GM18520 (cell line): ENCODE measurements around the gene CHCHD3.

Source experiments
- ATAC-seq: cut with Tn5 transposase; IDR thresholded peaks from one replicate; pipeline ENCODE4 v1.9.1; 2021; ENCODE audit not compliant: unreplicated experiment

CHCHD3 gene

DNA sequence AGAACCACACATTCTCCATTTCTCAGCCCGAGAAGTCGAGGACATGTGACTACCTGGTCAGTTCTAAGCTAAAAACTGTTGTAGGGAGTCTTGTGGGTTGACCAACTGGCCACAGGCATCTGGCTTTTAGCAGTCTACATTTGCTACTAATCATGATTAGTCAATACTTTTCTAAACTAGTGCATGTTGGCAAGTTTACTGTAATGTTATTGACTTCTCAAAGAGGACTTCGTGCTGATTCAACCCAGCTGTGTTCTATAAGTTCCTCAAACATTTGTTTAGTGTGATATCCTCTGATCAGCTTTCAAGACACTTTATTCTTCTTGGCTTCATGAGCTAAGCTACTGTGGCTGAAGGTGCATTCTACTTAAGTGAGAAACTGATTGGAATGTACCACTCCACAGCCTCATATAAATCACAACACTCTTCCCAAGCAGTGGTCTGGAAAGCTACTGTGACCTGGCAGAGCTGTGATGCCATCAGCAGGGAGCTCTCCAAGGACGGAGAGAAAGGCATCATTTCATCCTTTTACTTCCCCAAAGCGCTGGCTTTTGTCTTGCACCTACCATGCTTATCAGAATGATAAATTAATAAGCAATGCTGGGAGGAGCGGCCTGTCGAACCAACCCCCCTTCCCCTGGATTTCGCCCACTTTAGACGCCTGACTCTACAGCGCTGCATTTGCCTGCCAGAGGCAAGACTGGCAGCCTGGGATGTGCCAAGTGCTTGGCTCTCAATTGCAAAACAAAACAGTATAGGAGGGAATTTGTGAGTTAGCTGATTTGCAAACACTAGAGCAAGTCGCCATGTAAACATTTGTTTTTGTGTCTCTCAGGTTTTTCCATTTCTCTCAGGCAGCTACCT lies 298.9 kb downstream of the CHCHD3 start:
- ATAC-seq: no peak

DNA sequence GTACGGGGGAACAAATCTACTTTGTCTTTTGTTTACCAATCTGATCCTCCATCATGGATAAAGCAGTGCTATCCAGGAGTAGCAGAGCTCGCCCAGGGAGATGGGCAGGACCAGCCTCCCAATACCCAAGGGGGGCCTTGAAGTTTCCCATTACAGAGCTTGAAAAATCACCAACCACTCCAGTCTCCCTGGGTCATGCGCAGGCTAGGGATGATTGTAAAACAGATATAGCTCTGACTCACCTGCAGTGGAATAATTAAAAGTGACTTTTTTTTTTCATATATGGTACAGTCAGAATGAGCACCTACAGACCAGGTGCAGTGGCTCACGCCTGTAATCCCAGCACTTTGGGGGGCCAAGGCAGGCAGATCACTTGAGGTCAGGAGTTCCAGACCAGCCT lies 301.1 kb downstream of the CHCHD3 start:
- ATAC-seq: no peak

DNA sequence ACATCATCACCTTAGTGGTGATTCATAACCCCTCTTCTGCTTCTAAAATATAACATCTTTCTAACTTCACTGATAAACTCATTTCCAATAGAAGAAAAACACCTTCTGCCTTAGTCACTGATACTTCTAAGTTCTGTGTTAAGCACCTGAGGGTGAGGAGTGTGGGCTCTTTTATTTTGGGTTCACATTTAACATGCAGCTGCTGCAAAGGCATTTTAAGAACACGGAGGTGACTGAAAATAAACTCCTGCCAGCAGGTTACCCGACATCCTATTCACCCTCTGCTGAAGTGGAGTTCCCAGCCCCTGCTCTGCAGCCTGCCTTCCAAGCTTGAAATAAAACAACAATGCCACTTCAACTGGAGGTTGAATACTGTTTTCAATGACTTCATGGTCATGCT lies 302.7 kb downstream of the CHCHD3 start:
- ATAC-seq: no peak

DNA sequence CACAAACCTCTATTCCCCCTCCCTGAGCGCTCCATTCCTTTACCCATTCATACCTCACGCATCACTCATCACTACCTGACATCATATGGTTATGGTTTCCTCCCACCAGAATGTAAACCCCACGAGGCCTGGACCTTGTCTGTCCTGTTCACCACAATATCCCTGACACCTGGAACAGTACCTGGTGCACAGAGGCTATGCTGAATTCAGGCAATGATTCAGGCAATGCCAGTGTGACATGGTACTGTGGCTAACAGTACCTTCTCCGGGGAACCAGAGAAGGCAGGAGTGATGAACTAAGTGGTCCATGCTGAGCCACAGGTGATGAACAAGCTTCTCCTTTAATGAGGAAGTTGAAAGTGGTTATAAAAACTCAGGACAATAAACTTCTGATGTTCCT lies 303.1 kb downstream of the CHCHD3 start:
- ATAC-seq: no peak

DNA sequence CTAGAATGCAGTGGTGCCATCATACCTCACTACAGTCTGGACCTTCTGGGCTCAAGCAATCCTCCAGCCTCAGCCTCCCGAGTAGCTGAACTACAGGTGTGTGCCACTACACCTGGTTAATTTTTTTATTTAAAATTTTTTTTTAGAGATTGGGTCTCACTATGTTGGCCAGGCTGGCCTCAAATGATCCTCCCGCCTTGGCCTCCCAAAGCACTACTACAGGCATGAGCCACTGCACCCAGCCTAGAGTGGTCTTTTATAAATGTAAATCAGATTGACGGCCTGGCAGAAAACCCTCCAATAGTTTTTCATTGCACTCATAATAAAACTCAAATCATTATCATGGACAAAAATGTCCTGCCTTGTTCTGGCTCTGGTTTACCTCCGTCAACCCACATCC lies 303.9 kb downstream of the CHCHD3 start:
- ATAC-seq: no peak

DNA sequence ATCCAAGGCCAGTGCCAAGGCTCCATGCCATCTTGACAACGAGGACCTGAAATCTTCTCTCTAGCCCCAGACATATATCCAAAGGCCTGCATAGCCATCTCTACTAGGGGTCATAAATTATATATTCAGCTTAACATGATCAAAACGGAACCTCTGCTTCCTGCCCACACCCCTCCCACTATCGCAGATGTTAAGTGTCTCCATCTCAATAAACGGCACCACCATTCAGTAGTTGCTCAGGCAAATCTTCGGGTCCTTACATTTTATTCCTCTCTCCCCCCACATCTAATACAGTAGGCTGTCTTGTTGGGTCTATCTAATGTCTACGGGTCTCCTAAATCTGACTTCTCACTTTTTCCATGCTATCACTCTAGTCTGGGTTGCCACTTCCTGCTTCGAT lies 304.5 kb downstream of the CHCHD3 start:
- no peak for ATAC-seq

DNA sequence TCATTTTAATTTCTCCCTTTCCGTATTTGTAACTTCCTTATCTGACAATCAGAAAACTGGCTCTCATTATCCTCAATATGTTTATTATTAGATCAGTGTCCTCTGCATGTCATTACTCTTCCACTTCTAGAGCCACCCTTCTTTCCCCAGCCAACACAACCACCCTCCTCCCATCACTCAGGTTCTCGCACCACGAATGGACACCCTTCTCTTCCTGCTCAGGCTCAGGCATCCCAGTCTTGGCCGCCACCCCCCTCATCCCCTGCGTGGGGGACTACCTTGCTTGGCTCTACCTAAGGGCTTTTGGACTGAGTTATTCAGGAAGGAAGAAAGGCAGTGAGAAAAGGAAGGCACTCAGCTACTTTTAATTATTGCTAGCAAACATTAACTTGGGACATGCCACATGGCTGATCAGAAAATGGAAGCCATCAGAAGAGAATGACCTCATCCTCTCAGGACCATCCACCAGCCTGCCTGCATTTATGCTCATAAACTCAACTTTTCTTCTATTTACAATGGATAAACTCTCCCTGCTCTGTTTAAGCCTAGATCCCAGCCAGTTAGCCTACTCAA lies 305.8 kb downstream of the CHCHD3 start:
- ATAC-seq: no peak

DNA sequence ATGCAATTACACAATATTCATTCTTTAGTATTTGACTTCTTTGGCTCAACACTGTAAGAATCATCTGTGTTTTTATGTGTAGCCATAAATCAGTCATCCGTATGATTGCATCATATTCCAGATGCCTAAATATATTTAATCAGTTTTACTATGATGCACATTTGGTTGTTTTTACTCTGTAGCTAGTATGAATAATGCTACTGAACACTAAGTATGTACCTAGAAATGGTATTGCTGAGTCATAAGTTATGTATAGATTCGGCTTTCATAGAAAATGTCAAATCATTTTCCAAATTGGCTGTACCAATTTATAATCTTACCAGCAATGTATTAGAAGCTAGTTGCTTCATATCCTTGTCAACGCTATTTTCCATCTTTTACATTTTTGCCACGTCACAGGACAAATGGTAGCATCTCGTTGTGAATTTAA lies 308.3 kb downstream of the CHCHD3 start:
- no peak for ATAC-seq

DNA sequence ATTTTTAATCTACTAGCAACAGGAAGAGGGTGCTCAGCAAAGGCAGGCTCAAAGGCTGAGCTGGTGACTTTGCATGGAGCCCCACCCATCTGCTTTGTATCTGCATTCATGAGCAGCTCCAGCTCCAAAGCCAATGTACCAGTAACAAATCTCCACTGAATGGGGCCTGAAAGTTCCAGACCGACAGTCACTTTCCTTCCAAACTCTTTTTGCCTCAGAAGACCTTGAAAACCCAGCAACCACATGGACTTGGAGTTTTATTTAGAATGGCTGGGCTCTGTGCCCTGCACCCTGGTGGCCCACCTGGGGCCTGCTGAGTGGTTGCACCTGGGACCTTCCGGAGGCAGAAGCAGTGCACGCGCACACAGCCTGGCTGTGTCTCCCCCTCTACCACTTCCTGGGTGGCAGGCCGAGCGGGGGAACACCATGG lies 310.6 kb downstream of the CHCHD3 start:
- ATAC-seq: no peak

DNA sequence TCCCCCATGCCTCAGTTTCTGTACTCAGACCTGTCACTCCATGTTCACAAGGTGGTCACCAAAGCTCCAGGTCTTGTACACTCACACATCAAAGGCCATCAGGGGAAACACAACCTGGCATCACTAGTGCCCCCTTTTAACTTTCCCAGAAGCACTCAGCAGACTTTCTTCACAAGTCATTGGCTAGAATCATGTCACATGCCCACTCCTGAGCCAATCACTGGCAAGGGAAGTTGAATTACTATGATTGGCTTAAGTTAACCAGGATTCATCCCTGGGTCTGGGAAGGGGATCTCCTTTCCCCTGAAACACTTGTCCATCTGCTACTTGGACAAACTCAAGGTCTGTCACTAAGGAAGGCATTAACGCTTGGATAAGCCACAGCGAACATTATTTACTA lies 311.8 kb downstream of the CHCHD3 start:
- no peak for ATAC-seq

DNA sequence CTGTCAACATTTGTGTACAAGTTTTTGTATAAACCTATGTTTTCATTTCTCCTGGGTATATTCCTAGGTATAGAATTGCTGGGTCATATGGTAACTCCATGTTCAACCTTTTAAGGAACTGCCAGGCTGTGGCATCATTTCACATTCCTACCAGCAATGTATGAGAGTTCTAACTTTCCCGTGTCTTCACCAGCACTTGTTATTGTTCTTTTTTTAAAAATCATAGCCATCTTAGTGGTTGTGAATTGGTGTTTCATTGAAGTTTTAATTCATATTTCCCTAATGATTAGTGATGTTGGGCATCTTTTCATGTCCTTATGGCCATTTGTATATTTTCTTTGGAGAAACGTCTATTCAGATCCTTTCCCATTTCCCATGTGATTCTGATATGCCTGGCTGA lies 312.6 kb downstream of the CHCHD3 start:
- ATAC-seq: no peak

DNA sequence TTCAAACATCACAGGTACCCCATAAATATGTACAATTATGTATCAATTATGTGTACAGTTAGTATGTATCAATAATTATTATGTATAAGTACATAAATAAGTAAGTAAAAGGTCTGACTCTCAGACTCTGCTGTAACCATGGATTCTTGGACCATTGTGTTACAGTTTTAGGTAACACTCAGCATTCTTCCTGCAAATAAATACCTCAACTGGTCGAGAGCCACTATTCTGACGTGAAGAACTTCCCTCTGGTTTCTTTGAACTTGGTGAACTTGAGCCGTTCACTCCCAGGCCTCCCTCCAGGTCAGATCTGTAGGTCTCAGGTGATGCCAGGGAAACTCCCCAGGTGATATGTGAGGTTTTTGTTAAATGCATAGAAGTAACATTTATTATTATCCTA lies 313.8 kb downstream of the CHCHD3 start:
- no peak for ATAC-seq

DNA sequence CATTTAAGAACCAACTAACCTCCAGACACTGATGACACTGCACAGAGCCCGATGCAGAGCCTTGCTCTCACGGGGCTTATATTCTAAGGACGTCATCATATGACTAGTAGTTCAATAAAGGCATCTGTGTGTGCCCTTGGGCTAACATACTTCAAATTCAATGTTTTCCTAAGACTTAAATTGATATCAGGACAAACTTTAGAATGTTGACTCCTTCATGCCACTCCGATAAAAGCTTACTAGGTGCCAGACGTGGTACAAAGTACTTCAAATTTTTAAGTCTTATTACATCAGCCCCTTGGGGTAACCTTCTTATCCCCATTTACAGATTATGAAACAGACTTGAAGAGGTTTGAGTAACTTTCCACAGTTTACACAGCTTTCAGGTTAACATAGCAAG lies 314.5 kb downstream of the CHCHD3 start:
- ATAC-seq: no peak

DNA sequence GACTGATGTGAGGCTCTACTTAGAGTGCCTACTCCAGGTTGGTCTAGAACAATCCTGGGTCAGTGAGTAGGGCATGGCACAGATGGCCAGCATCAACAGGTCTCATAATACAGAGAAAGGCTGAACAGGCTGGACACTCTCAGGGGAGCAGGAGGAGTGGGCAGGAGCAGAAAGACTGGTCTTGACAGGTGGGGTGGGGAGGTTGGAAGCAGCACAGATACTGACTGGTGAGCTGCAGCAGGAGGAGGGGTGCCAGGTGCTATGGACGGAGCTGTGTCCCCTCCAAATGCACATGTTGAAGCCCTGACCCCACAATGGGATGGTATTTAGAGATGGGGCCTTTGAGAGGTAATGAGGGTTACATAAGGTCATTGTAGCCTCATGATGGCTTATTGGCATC lies 315.2 kb downstream of the CHCHD3 start:
- ATAC-seq: no peak

DNA sequence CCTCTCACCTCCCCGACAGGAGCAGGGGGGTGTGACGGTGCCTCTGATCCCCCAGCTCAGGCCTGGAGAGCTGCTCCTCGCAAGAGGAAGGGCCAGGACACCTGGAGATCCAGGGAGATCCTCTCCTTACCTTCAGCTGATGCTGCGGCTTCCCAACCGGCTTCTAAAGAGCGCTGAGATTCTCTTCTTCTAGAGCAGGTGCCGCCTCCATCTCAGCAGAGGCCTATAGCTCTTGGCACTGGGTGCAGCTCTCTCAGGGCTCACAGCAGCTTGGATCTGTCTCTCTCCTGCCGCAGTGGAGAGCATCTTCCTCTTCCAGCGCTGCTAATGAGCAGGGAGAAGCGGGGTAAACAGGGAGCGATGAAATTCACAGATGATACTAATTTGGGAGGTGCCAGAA lies 316.0 kb downstream of the CHCHD3 start:
- no peak for ATAC-seq

DNA sequence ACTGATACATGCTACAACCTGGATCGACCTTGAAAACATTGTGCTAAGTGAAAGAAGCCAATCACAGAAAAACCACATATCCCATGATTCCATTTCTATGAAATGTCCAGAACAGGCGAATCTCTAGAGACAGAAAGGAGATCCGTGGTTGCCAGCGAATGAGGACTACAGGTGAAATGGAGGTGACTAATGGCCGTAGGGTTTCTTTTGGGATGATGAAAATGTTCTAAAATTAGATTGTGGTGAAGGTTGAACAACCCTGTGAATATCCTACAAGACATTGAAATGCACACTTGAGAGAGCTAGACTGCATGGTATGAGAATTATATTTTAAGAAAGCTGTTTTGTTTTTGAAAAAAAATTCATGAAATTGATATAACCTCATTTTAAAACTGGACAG lies 317.1 kb downstream of the CHCHD3 start:
- no peak for ATAC-seq

DNA sequence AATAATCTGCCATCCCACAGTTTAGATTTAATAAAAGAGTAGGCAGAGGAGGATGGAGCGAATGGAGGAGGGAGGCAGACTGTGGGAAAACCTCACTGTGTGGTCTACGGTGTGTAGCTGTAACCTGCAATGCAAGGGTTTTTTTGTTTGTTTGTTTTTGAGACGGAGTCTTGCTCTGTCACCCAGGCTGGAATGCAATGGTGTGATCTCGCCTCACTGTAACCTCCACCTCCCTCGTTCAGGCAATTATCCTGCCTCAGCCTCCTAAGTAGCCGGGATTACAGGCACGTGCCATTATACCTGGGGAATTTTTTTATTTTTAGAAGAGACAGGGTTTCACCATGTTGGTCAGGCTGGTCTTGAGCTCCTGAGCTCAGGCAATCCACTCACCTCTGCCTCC lies 321.0 kb downstream of the CHCHD3 start:
- ATAC-seq: no peak

DNA sequence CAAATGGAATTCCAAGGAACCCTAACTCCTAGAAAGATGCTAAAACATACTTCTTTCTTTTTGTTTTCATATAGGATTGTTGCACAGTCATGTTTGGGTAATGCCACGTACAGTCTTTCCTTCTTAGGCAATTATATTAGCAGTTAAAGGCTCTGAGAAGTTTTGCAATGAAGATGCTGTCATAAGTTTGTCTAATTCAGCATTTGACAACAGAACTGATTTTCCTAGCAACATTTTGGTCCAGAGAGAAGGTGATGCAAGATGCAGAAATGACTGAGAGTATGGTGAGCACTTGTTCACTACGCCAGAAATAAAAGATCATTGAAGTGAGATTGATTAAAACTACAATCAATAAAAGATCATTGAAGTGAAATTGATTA lies 321.7 kb downstream of the CHCHD3 start:
- no peak for ATAC-seq

DNA sequence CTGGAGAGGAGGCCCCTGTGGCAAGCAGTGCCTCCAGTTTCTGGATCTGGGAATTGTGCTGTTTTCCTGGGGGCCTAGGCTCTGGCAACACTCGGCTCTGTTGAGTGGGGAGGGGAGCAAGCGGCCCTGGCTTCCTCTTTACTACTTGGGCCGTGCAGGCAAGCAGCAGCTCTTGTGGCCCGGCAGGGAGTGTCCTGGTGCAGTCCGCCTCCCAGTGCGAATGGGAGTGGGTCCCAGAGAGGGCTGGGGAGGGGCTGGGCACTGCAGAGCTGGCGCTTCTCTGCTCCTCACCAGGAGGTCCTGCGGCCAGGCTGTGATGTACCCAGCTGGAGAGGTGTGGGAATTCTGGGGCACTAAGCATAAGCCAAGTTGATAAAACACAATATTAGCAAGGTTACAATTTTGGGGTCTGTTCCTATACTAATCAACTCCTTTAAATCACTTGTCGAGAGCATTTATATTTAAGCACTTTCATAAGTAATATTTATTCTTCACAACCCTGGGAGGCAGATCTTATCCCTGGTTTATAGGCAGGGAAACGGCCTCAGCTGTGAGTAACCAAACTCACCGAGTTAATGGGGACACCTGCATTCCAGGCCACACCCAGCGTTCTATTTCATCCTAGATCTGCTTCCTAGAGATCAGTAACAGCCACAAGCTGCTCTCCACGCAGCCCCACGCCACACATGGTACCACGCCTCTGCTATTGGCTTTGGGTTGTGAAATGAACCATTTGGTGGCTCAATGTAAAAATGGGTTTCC lies 322.2 kb downstream of the CHCHD3 start:
- no peak for ATAC-seq

DNA sequence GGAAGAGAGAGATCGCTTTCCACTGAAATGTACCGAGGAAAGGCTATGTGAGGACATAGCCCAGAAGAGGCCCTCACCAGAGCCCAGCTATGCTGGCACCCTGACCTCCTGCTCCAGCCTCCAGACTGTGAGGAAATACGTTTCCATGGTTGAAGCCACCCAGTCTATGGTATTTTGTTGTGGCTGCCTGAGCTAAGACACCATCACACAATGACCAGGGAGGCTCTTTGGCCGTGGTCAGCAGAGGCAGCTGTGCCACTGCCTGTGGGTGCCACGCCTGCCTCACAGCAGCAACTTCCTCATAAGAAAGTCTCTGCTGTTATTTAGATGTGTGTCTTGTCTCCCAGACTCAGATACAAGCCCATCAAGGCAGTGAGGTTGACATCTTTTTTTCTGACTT lies 322.9 kb downstream of the CHCHD3 start:
- no peak for ATAC-seq

DNA sequence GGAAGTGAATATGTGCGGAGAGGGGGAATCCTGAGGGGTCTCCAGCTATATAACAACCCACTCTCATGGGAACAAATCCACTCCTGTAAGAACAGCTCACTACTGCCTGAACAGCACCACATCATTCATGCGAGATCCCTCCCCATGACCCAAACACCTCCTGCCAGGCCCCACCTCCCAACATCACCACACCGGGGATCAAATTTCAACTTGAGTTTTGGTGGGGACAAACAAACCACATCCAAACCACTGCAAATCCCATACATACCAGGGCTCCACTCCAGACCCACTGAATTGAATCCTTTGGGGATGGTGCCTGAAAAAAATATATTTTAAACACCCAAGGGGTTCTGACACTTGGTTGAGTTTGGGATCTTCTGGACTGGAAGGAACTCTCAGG lies 324.1 kb downstream of the CHCHD3 start:
- ATAC-seq: no peak

DNA sequence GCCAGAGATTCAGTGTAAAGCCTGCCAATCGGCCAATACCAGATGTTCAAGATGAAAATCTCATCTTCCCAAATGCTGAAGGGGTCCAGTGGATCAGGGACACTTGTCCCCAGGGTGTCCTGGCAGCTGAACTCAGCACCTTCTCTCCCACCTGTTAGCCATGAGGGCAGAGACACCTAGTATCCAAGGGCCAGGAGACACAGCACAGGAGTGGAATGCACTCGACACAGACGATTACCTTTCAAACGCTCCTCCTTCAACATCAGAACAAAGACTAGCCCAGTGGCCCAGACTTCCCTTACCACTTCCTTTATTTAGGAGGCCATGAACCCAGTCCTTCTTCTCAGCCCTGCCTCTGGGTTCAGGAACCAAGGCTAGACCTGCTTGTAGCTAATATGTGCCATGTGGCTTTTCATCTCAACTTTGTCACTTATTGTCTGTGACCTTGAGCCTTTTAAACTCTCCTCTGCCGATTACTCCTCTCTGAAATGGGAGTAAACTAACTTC lies 325.4 kb downstream of the CHCHD3 start:
- no peak for ATAC-seq
